ENCODE measurements around the gene EYA2.
"Not testable (repeated sequence)": the region's sequence is repeated elsewhere in the genome, so short reads cannot be mapped to it uniquely, and the experiment has no call there.

Gene EYA2

GRCh38 chr20:46895906-46896242 is 1.2 kb downstream of the EYA2 start:
- DNase-seq, result no peak

GRCh38 chr20:46897328-46897880 is 2.8 kb downstream of the EYA2 start:
- no peak for DNase-seq

- DNase-seq, result no peak
Measured at GRCh38 chr20:46898423-46898822, 3.8 kb downstream of the EYA2 start.

- DNase-seq, result peak; percentile 17 to 59 (median 36)
Measured at GRCh38 chr20:46899621-46900020, 5.0 kb downstream of the EYA2 start.

- DNase-seq, result peak; percentile 45 to 87 (median 73)
Measured at GRCh38 chr20:46900086-46900485, 5.4 kb downstream of the EYA2 start.

- DNase-seq, result no peak
Measured at GRCh38 chr20:46900826-46901225, 6.2 kb downstream of the EYA2 start.

- DNase-seq, result no peak
Measured at GRCh38 chr20:46901638-46902037, 7.0 kb downstream of the EYA2 start.

GRCh38 chr20:46903256-46903655 is 8.6 kb downstream of the EYA2 start:
- no peak for DNase-seq

GRCh38 chr20:46903937-46904336 is 9.3 kb downstream of the EYA2 start:
- no peak for DNase-seq

- no peak for DNase-seq
Measured at GRCh38 chr20:46905364-46906125, 10.9 kb downstream of the EYA2 start.

GRCh38 chr20:46913329-46914044 is 18.8 kb downstream of the EYA2 start:
- DNase-seq, result no peak

GRCh38 chr20:46914789-46915379 is 20.2 kb downstream of the EYA2 start:
- no peak for DNase-seq

- no peak for DNase-seq
Measured at GRCh38 chr20:46915575-46916257, 21.1 kb downstream of the EYA2 start.

GRCh38 chr20:46916258-46916603 is 21.6 kb downstream of the EYA2 start:
- DNase-seq, result no peak

GRCh38 chr20:46917155-46917554 is 22.5 kb downstream of the EYA2 start:
- DNase-seq, result no peak

- DNase-seq, result no peak
Measured at GRCh38 chr20:46920114-46920513, 25.5 kb downstream of the EYA2 start.

GRCh38 chr20:46922841-46923240 is 28.2 kb downstream of the EYA2 start:
- DNase-seq, result not testable (repeated sequence)

- DNase-seq, result no peak
Measured at GRCh38 chr20:46923550-46923949, 28.9 kb downstream of the EYA2 start.

- no peak for DNase-seq
Measured at GRCh38 chr20:46928580-46929132, 34.0 kb downstream of the EYA2 start.

- no peak for DNase-seq
Measured at GRCh38 chr20:46929902-46930301, 35.3 kb downstream of the EYA2 start.

GRCh38 chr20:46930640-46931339 is 36.1 kb downstream of the EYA2 start:
- no peak for DNase-seq

GRCh38 chr20:46931699-46932098 is 37.1 kb downstream of the EYA2 start:
- DNase-seq, result no peak

Data from suppressor macrophage (primary cell).